Neural cell (in vitro differentiated cells): ENCODE measurements around the gene ICOSLG. TPM values are rescaled to one million over a fixed set of nuclear protein-coding genes. Genes with fewer than 3 reads are reported as not detected.

Source experiments
- H2AFZ ChIP-seq: fragments of 200-600, 300-800 bp; sonication (generic), shearing (Covaris generic); 2 replicates; pipeline ENCODE4 v1.6.0; 2014; ENCODE audit warnings: low read depth, mild to moderate bottlenecking, antibody characterized with exemption, low read length, moderate library complexity
- H3F3A ChIP-seq: fragments of 200-600 bp; shearing (Covaris generic); 2 replicates; pipeline ENCODE4 v1.6.1; 2016; ENCODE audit warnings: mild to moderate bottlenecking, moderate library complexity, mixed read lengths, antibody characterized with exemption, low read length; ENCODE audit not compliant: insufficient read depth, poor library complexity, severe bottlenecking
- H3K27ac ChIP-seq: fragments of 200-600, 300-800 bp; sonication (generic), shearing (Covaris generic); 2 replicates; pipeline ENCODE4 v1.5.1; 2014; ENCODE audit warnings: mild to moderate bottlenecking, low read length, moderate library complexity
- H3K27me3 ChIP-seq: fragments of 300-800, 200-600 bp; sonication (generic), shearing (Covaris generic); 2 replicates; pipeline ENCODE4 v1.6.0; 2014; ENCODE audit warnings: mild to moderate bottlenecking, low read depth, low read length, moderate library complexity; ENCODE audit not compliant: insufficient read depth
- H3K36me3 ChIP-seq: fragments of 300-800, 200-600 bp; sonication (generic), shearing (Covaris generic); 2 replicates; pipeline ENCODE4 v1.5.1; 2014; ENCODE audit warnings: mild to moderate bottlenecking, antibody characterized with exemption, low read length, moderate library complexity; ENCODE audit not compliant: insufficient read depth
- H3K4me2 ChIP-seq: fragments of 300-800, 200-600 bp; sonication (generic), shearing (Covaris generic); 2 replicates; pipeline ENCODE4 v1.6.0; 2014; ENCODE audit warnings: mild to moderate bottlenecking, low read length
- H3K4me3 ChIP-seq: fragments of 300-800, 200-600 bp; sonication (generic), shearing (Covaris generic); 2 replicates; pipeline ENCODE4 v1.5.1; 2014; ENCODE audit warnings: mild to moderate bottlenecking, low read length, moderate library complexity
- H3K79me2 ChIP-seq: fragments of 200-600 bp; shearing (Covaris generic); replicated peaks from 2 replicates; pipeline ENCODE4 v1.6.0; 2014; ENCODE audit warnings: mild to moderate bottlenecking, low read length, moderate library complexity; ENCODE audit not compliant: insufficient read depth
- H3K9ac ChIP-seq: fragments of 300-800, 200-600 bp; sonication (generic), shearing (Covaris generic); 2 replicates; pipeline ENCODE4 v1.6.1; 2016; ENCODE audit warnings: mild to moderate bottlenecking, low read length, mixed read lengths
- H3K9me2 ChIP-seq: fragments of 200-600 bp; shearing (Covaris generic); 2 replicates; pipeline ENCODE4 v1.6.1; 2016; ENCODE audit warnings: mild to moderate bottlenecking, low read length, mixed read lengths; ENCODE audit not compliant: insufficient read depth
- H3K9me3 ChIP-seq: fragments of 200-600, 300-800 bp; sonication (generic), shearing (Covaris generic); 2 replicates; pipeline ENCODE4 v1.6.1; 2016; ENCODE audit warnings: mild to moderate bottlenecking, mixed run types, low read length, moderate library complexity, mixed read lengths
- H4K20me1 ChIP-seq: fragments of 200-600 bp; shearing (Covaris generic); 2 replicates; pipeline ENCODE4 v1.6.1; 2016; ENCODE audit warnings: mild to moderate bottlenecking, mixed run types; ENCODE audit not compliant: insufficient read depth
- EP300 ChIP-seq: fragments of 450-650 bp; conservative IDR thresholded peaks from 2 replicates; pipeline ENCODE4 v1.6.1; 2014; ENCODE audit warnings: antibody characterized with exemption, mild to moderate bottlenecking, moderate library complexity; ENCODE audit not compliant: poor library complexity, severe bottlenecking
- EZH2 ChIP-seq: fragments of 200-600, 300-800 bp; shearing (Covaris generic), sonication (generic); IDR thresholded peaks from 2 replicates; pipeline ENCODE4 v1.6.1; 2014; ENCODE audit warnings: antibody characterized with exemption, low read length, borderline replicate concordance, mild to moderate bottlenecking; ENCODE audit not compliant: insufficient read depth, poor library complexity, severe bottlenecking
- MXI1 ChIP-seq: fragments of 450-650 bp; conservative IDR thresholded peaks from 2 replicates; pipeline ENCODE4 v1.6.1; 2014; ENCODE audit warnings: antibody characterized with exemption, mild to moderate bottlenecking; ENCODE audit not compliant: poor library complexity, severe bottlenecking
- POLR2AphosphoS5 ChIP-seq: IDR thresholded peaks from 2 replicates; pipeline ENCODE4 v1.6.1; 2012
- RAD21 ChIP-seq: fragments of 450-650 bp; conservative IDR thresholded peaks from 2 replicates; pipeline ENCODE4 v1.6.1; 2014; ENCODE audit warnings: antibody characterized with exemption, mild to moderate bottlenecking, moderate library complexity
- REST ChIP-seq: IDR thresholded peaks from 2 replicates; pipeline ENCODE4 v1.6.1; 2012; ENCODE audit warnings: borderline replicate concordance
- SMC3 ChIP-seq: fragments of 450-650 bp; conservative IDR thresholded peaks from 2 replicates; pipeline ENCODE4 v1.6.1; 2014; ENCODE audit warnings: antibody characterized with exemption, mild to moderate bottlenecking, moderate library complexity; ENCODE audit not compliant: poor library complexity
- TAF1 ChIP-seq: IDR thresholded peaks from 2 replicates; pipeline ENCODE4 v1.6.1; 2012; ENCODE audit warnings: low read depth
- polyA plus RNA-seq: library from polyadenylated mRNA; depleted of rRNA; stranded (reverse); fragments of >200 nt; gene quantifications from 2 replicates; pipeline ENCODE4 v1.2.3, GENCODE V29; 2014
- TF ChIP-seq, protein P1 (sequence below): fragments of 450-650 bp; IDR thresholded peaks from 2 replicates; pipeline ENCODE4 v1.5.1; 2014; ENCODE audit warnings: antibody characterized with exemption, mild to moderate bottlenecking, moderate library complexity; ENCODE audit not compliant: poor library complexity, severe bottlenecking

ICOSLG gene
- polyA plus RNA-seq, 1 donor from 2014 or later, result not detected

GRCh38 chr21:44269090-44269489, 28.3 kb upstream of the ICOSLG start:
- no peaks in the 10 kb centered on the region for H3F3A ChIP-seq
- H3K79me2 ChIP-seq, result no peaks in the 10 kb centered on the region
- H2AFZ ChIP-seq, result no peak overlapping the region
- no peaks in the 10 kb centered on the region for H3K9me2 ChIP-seq
- no peaks in the 10 kb centered on the region for H3K9me3 ChIP-seq
- no peak overlapping the region for H3K9ac ChIP-seq
- no peaks in the 10 kb centered on the region for H4K20me1 ChIP-seq
- H3K4me2 ChIP-seq, result no peak overlapping the region
- H3K36me3 ChIP-seq, result no peaks in the 10 kb centered on the region
- no peak overlapping the region for H3K27ac ChIP-seq
- peak; percentile 20 for TF ChIP-seq MXI1
- TF ChIP-seq EP300, result peak; percentile 28
- TF ChIP-seq REST, result no peak
- TF ChIP-seq RAD21, result no peak
- no peak for TF ChIP-seq TAF1
- TF ChIP-seq POLR2AphosphoS5, result no peak
- no peak for TF ChIP-seq SMC3
- TF ChIP-seq EZH2, result no peak
- TF ChIP-seq, protein P1, sequence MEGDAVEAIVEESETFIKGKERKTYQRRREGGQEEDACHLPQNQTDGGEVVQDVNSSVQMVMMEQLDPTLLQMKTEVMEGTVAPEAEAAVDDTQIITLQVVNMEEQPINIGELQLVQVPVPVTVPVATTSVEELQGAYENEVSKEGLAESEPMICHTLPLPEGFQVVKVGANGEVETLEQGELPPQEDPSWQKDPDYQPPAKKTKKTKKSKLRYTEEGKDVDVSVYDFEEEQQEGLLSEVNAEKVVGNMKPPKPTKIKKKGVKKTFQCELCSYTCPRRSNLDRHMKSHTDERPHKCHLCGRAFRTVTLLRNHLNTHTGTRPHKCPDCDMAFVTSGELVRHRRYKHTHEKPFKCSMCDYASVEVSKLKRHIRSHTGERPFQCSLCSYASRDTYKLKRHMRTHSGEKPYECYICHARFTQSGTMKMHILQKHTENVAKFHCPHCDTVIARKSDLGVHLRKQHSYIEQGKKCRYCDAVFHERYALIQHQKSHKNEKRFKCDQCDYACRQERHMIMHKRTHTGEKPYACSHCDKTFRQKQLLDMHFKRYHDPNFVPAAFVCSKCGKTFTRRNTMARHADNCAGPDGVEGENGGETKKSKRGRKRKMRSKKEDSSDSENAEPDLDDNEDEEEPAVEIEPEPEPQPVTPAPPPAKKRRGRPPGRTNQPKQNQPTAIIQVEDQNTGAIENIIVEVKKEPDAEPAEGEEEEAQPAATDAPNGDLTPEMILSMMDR, result no peak
- H3K4me3 ChIP-seq, result no peak overlapping the region
- H3K27me3 ChIP-seq, result no peaks in the 10 kb centered on the region

DNA sequence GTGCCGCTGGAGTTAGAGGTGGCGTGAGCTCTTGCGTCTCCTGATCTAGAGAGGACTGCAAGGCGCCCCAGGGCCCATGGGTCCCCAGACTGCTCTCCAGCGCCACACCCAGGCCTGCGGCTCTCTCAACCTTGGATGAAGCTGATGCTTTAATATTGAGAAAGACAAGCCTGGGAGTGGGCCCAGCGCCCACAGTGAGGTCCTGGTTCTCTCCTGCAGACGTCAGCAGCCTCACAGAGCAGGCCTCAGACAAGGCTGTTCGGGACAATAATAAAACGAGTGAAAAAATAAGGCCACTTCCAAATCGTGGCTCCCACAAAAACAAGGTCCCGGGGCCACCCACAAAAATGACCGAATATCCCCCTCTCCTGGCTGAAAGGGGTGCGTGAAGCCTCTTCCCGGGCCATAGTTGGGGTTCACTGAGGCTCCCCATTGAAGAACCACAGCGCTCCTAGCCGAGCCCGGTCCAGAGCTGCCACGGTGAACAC, 27.0 kb upstream of the ICOSLG start:
- Histone ChIP-seq H3K4me3 (no peak overlapping the region), H4K20me1 (no peaks in the 10 kb centered on the region), H3F3A (no peaks in the 10 kb centered on the region), H3K9me2 (no peaks in the 10 kb centered on the region), H3K27ac (no peak overlapping the region), H3K9me3 (no peaks in the 10 kb centered on the region), H3K27me3 (no peaks in the 10 kb centered on the region), H3K4me2 (no peak overlapping the region), H2AFZ (no peak overlapping the region), H3K79me2 (no peaks in the 10 kb centered on the region), H3K9ac (no peak overlapping the region), H3K36me3 (no peaks in the 10 kb centered on the region)
- TF ChIP-seq, protein P1, result no peak
- TF ChIP-seq EZH2 (no peak), TAF1 (no peak), EP300 (no peak), REST (no peak), POLR2AphosphoS5 (no peak), MXI1 (no peak), RAD21 (no peak), SMC3 (no peak)
